Epithelial cell of esophagus (primary cell): Measurements from ENCODE around the gene BABAM2.

Source experiments
- DNase-seq: peaks from one replicate; pipeline ENCODE4 v3.0.0; 2010; ENCODE audit warnings: low read depth
- H3K4me3 ChIP-seq: 2 replicates; pipeline ENCODE4 v1.5.1; 2011; ENCODE audit warnings: mild to moderate bottlenecking, low read length, control low read depth
- CTCF ChIP-seq: IDR thresholded peaks from 2 replicates; pipeline ENCODE4 v1.5.1; 2011; ENCODE audit warnings: low read depth, mild to moderate bottlenecking, low read length, control low read depth, inconsistent platforms; ENCODE audit not compliant: insufficient read depth; ENCODE audit errors: missing control alignments

Gene BABAM2

GRCh38 chr2:28216331-28216730 lies 325.8 kb downstream of the BABAM2 start:
- DNase-seq = no peak
- H3K4me3 ChIP-seq = no peak overlapping the region
- no peak for TF ChIP-seq CTCF

- H3K4me3 ChIP-seq = no peak overlapping the region
- TF ChIP-seq CTCF = no peak
- no peak for DNase-seq
Observed at GRCh38 chr2:28217042-28217740, 326.7 kb downstream of the BABAM2 start.

GRCh38 chr2:28219138-28219537 lies 328.6 kb downstream of the BABAM2 start:
- peak; percentile 46 for DNase-seq
- TF ChIP-seq CTCF = no peak
- H3K4me3 ChIP-seq = no peak overlapping the region

- no peak overlapping the region for H3K4me3 ChIP-seq
- no peak for TF ChIP-seq CTCF
- no peak for DNase-seq
Observed at GRCh38 chr2:28219758-28220368, 329.3 kb downstream of the BABAM2 start.

GRCh38 chr2:28224648-28225472 lies 334.3 kb downstream of the BABAM2 start:
- no peak for TF ChIP-seq CTCF
- peak; percentile 69 for DNase-seq
- no peak overlapping the region for H3K4me3 ChIP-seq

- H3K4me3 ChIP-seq = no peak overlapping the region
- DNase-seq = peak; percentile 7
- TF ChIP-seq CTCF = no peak
Observed at GRCh38 chr2:28225473-28226080, 335.0 kb downstream of the BABAM2 start.
